Ishikawa (cell line): ENCODE data around the gene C12orf57.

Experiments used
- CEBPB ChIP-seq: IDR thresholded peaks from 2 replicates; pipeline ENCODE4 v1.6.1; 2012
- CREB1 ChIP-seq: IDR thresholded peaks from 2 replicates; pipeline ENCODE4 v1.6.1; 2012; ENCODE audit warnings: low read depth
- EGR1 ChIP-seq: IDR thresholded peaks from 2 replicates; pipeline ENCODE4 v1.6.1; 2012
- EP300 ChIP-seq: IDR thresholded peaks from 2 replicates; pipeline ENCODE4 v1.6.1; 2012; ENCODE audit warnings: borderline replicate concordance
- FOXM1 ChIP-seq: IDR thresholded peaks from 2 replicates; pipeline ENCODE4 v1.6.1; 2012; ENCODE audit warnings: low read depth, borderline replicate concordance
- NFIC ChIP-seq: IDR thresholded peaks from 2 replicates; pipeline ENCODE4 v1.6.1; 2012
- RAD21 ChIP-seq: IDR thresholded peaks from 2 replicates; pipeline ENCODE4 v1.6.1; 2012; ENCODE audit warnings: low read depth
- TAF1 ChIP-seq: IDR thresholded peaks from 2 replicates; pipeline ENCODE4 v1.6.1; 2012; ENCODE audit warnings: low read depth, mild to moderate bottlenecking
- TCF12 ChIP-seq: IDR thresholded peaks from 2 replicates; pipeline ENCODE4 v1.6.1; 2012; ENCODE audit warnings: low read depth
- TEAD4 ChIP-seq: IDR thresholded peaks from 2 replicates; pipeline ENCODE4 v1.6.1; 2012
- YY1 ChIP-seq: IDR thresholded peaks from 2 replicates; pipeline ENCODE4 v1.6.1; 2012; ENCODE audit warnings: low read depth
- ZBTB7A ChIP-seq: IDR thresholded peaks from 2 replicates; pipeline ENCODE4 v1.6.1; 2012; ENCODE audit warnings: low read depth
- TF ChIP-seq, protein P1 (sequence below): IDR thresholded peaks from 2 replicates; pipeline ENCODE4 v1.6.1; 2012
- TF ChIP-seq, protein P2 (sequence below): IDR thresholded peaks from 2 replicates; pipeline ENCODE4 v1.6.1; 2012
- TF ChIP-seq, protein P3 (sequence below): IDR thresholded peaks from 2 replicates; pipeline ENCODE4 v1.6.1; 2012; ENCODE audit warnings: low read depth, mild to moderate bottlenecking

C12orf57 gene

DNA sequence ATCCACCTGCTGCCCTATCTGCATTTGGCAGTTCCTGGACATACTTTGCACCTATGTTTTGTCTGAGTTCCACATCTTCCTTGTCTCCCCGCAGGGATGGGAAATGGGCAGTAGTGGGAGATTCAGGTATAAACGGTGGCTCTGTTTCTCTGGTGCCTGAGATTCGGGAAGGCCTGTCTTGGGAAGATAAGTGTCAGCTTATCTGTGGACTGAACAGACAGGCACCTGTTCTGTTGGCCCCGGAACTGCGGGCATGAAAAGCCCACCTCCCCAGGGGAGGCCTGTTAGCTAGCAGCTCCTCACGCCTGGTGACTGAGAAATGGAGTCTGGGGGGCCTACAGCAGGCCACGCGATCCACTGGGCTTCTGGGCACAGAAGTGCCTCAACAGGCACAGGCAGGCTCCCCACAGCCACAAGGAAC, 20.8 kb downstream of the C12orf57 start:
- no peak for TF ChIP-seq RAD21
- TF ChIP-seq, protein P1, sequence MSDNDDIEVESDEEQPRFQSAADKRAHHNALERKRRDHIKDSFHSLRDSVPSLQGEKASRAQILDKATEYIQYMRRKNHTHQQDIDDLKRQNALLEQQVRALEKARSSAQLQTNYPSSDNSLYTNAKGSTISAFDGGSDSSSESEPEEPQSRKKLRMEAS: no peak
- TF ChIP-seq, protein P2, sequence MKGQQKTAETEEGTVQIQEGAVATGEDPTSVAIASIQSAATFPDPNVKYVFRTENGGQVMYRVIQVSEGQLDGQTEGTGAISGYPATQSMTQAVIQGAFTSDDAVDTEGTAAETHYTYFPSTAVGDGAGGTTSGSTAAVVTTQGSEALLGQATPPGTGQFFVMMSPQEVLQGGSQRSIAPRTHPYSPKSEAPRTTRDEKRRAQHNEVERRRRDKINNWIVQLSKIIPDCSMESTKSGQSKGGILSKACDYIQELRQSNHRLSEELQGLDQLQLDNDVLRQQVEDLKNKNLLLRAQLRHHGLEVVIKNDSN: no peak
- no peak for TF ChIP-seq TCF12
- TF ChIP-seq EGR1: no peak
- TF ChIP-seq TAF1: no peak; the same call in 1 of the 2 replicates
- TF ChIP-seq CREB1: no peak
- TF ChIP-seq YY1: no peak
- no peak for TF ChIP-seq TEAD4
- TF ChIP-seq FOXM1: no peak

DNA sequence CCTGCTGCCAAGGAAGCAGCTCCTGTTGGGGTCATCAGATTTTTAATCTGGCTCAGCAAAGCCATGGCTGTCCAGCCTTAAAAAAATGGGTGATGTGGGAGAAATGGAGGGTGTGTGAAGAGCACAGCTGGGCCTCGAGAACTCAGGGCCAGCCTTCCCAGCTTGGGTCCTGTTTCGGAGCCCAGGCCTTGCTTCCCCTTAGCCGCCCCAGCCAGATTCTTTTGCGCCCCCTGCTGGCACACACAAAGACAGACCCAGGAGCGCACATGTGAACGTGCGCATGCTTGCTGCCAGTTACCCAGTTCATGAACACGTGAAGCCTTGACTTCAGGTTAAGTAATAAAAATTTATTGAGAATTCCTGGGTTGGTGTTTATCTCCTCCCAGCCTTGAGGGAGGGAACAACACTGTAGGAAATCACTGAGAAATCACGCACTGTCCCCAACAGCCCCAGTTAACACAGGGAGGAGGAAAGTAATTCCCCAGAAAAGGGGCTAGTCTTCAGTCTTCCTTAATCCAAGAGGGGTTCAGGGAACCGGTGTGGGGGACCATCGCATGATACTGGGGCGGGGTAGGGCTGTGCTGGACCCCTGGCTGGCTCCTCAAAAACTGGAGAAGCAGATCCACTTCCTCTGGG, 21.3 kb downstream of the C12orf57 start:
- TF ChIP-seq TAF1: no peak
- peak; percentile 52; the same call in 1 of the 2 replicates for TF ChIP-seq ZBTB7A
- TF ChIP-seq CEBPB: no peak
- TF ChIP-seq TCF12: peak; percentile 32; the same call in 1 of the 2 replicates
- peak; percentile 42 for TF ChIP-seq TEAD4
- 0 out of 2 replicates have a peak, but pooled peaks have one; percentile 19 for TF ChIP-seq FOXM1
- TF ChIP-seq, protein P3, sequence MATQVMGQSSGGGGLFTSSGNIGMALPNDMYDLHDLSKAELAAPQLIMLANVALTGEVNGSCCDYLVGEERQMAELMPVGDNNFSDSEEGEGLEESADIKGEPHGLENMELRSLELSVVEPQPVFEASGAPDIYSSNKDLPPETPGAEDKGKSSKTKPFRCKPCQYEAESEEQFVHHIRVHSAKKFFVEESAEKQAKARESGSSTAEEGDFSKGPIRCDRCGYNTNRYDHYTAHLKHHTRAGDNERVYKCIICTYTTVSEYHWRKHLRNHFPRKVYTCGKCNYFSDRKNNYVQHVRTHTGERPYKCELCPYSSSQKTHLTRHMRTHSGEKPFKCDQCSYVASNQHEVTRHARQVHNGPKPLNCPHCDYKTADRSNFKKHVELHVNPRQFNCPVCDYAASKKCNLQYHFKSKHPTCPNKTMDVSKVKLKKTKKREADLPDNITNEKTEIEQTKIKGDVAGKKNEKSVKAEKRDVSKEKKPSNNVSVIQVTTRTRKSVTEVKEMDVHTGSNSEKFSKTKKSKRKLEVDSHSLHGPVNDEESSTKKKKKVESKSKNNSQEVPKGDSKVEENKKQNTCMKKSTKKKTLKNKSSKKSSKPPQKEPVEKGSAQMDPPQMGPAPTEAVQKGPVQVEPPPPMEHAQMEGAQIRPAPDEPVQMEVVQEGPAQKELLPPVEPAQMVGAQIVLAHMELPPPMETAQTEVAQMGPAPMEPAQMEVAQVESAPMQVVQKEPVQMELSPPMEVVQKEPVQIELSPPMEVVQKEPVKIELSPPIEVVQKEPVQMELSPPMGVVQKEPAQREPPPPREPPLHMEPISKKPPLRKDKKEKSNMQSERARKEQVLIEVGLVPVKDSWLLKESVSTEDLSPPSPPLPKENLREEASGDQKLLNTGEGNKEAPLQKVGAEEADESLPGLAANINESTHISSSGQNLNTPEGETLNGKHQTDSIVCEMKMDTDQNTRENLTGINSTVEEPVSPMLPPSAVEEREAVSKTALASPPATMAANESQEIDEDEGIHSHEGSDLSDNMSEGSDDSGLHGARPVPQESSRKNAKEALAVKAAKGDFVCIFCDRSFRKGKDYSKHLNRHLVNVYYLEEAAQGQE: no peak
- peak; percentile 50 for TF ChIP-seq NFIC
- TF ChIP-seq, protein P2: peak; percentile 79
- peak; percentile 40; the same call in 1 of the 2 replicates for TF ChIP-seq YY1
- TF ChIP-seq CREB1: peak; percentile 31; the same call in 1 of the 2 replicates
- TF ChIP-seq, protein P1: peak; percentile 94
- no peak for TF ChIP-seq EGR1
- TF ChIP-seq RAD21: peak; percentile 65
- TF ChIP-seq EP300: peak; percentile 17; the same call in 1 of the 2 replicates

DNA sequence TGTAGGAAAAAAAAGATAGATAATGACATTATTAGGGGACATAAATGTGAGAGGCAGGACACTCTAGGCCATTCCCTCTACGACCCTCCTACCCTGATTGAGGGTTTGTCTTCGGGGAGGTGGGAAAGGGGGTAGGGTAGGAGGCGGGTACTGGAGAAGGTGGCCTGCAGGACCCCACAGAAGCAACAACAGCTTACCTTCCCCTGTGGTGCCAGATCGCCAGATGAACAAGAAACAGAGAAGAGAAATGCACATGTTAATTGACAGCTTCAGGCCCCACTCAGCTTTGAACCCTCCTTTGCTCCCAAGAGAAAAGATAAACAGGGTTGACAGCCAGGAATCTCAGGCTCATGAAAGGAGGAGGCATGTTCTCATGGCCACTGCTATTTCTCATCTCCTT, 21.9 kb downstream of the C12orf57 start:
- no peak for TF ChIP-seq TAF1
- TF ChIP-seq CEBPB: no peak
- no peak for TF ChIP-seq EP300
- TF ChIP-seq TEAD4: no peak
- no peak for TF ChIP-seq RAD21
- no peak for TF ChIP-seq TCF12
- TF ChIP-seq NFIC: no peak
- TF ChIP-seq ZBTB7A: no peak
- TF ChIP-seq, protein P3: no peak
- TF ChIP-seq EGR1: no peak
- TF ChIP-seq FOXM1: no peak
- no peak for TF ChIP-seq YY1
- TF ChIP-seq, protein P1: no peak
- TF ChIP-seq, protein P2: no peak
- TF ChIP-seq CREB1: no peak

DNA sequence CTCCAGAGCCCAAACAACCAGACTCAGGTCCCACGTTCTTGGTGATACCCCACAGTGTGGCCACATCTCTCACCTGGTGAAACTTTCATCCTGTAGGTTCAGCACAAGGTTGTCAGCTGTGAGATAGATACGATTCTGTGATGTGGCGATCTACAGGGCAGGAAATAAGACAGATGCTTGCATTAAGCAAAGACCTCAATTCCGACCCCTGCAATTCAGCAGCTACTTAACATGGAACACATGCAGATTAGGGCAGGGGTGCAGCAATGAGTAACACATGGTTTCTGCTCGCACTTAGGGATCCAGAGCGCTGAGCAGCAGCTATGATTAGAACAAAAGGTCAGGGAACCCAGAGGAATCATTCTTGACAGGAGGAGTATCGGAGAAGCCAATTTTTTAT, 22.5 kb downstream of the C12orf57 start:
- TF ChIP-seq, protein P1: no peak
- no peak for TF ChIP-seq EP300
- no peak for TF ChIP-seq TAF1
- no peak for TF ChIP-seq RAD21
- TF ChIP-seq ZBTB7A: no peak
- TF ChIP-seq TEAD4: no peak
- no peak for TF ChIP-seq CREB1
- no peak for TF ChIP-seq NFIC
- TF ChIP-seq, protein P2: no peak
- TF ChIP-seq EGR1: no peak
- no peak for TF ChIP-seq CEBPB
- TF ChIP-seq YY1: no peak
- TF ChIP-seq, protein P3: no peak
